ENCODE measurements around the gene ACSM3.

ACSM3 gene

DNA sequence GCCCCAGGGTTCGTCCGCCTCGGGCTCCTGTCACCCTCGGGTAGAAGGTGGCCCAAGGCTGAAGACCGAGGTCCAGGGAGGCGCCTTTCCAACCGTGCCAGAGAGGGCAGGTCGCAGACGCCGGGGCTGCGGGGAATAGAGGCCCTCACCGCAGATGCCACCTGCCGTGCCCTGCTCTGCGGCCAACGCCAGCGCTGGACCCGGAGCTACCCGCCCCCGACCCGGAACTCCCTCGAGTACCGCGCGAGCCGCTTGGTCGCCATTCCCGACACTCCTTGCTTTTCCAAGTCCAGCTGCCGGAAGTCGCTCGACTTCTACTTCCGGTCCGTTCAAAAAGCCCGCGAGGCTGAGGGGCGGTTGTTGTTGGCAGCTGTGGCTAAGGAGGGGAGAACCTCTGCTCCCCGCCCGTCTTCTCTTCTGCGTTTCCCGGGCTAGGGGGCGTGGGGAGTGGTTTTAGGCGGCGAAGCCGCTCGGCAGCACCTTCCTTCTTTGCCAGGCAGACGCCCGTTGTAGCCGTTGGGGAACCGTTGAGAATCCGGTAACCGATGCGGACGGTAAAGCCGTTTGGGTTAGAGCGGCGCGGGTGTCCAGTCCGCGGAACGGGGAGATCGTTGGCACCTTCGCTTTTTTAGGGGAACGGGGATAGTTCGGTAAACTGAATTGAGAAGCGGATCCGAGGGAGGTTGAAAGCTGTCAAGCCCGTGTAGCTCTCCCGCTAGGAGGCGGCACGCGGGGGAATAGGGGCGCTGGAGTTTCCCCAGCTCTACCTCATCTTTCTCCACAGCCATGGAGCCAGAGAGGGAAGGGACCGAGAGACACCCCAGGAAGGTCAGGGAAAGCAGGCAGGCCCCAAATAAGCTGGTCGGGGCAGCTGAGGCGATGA, 42.6 kb downstream of the ACSM3 start, which contains the start of the genes ERI2 and REXO5:
TSS of gene ERI2 (minus strand) at position 305 of the 883 bp plus-strand sequence. CDS start at position 263, 42 bp downstream.
TSS of gene REXO5 (plus strand) at position 360 of the 883 bp plus-strand sequence. CDS start at position 787, 427 bp downstream.
- FAIRE-seq = peak; percentile 85

DNA sequence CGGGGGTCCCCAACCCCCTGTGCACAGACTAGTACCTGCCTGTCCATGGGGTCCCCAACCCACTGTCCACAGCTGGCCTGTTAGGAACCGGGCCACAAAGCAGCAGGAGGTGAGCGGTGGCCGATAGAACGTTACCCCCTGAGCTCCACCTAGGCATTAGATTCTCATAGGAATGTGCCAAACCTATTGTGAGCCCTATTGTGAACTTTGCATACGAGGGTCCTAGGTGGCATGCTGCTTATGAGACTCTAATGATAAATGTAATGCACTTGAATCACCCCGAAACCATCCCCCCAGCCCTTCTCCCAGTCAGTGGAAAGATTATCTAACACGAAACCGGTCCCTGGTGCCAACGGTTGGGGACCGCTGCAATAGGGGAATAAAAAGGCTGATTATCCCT, 44.0 kb downstream of the ACSM3 start:
- no peak for FAIRE-seq

DNA sequence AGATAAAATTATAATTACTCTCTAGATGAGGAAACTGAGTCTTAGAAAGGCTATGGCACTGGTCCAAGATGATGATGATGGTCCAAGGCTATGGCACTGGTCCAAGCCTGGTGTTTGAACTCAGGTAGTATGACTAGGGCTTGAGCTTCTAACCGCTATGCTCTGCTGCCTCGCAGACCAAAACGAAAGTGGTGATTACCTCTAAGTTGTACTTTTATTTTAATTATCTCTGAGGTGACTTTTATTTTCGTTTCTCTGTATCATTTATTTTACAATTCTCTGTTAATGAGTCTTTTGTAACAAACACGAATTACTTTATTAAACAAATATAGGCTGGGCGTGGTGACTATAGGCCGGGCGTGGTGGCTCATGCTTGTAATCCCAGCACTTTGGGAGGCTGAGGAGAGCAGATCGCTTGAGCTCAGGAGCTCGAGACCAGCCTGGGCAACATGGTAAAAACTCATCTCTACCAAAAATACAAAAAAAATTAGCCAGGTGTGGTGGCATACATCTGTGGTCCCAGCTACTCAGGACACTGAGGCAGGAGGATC, 48.1 kb downstream of the ACSM3 start:
- FAIRE-seq = no peak

DNA sequence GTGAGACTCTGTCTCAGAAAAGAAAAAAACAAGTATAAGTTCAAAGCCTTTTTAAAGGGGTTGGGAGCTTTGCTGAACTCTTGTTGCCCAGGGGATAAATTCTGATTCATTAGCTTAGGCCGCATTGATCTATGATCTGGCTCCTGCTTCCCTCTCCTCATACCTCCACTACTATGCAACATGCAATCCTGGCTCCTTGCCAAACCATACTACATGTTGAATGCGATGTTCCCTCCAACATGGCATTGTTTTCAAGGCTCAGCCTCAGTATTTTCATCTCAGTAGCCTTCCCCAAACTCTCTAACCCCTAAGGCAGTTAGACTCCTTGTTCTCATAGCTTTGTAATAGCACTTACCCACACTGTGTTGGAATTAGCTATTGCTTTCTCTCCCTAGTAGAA, 48.7 kb downstream of the ACSM3 start:
- no peak for FAIRE-seq

DNA sequence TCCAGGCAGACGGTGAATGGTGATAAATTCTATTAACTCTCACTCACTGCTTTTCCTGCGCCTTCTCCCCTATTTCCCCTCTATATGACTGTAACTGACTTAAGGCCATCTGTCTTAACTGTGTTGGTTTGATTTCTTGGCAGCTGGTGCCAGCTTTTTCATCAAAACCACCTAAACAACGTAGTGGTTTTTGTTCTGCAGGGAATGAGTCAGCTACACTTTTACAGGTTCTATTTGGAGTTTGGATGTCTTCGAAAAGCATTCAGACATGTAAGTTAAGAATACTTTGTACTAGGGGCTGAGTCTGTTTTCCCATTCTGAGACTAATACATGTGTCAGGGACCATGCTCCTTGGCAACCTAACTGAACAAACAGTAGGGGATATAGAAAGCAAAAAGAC, 51.0 kb downstream of the ACSM3 start:
- FAIRE-seq = no peak

DNA sequence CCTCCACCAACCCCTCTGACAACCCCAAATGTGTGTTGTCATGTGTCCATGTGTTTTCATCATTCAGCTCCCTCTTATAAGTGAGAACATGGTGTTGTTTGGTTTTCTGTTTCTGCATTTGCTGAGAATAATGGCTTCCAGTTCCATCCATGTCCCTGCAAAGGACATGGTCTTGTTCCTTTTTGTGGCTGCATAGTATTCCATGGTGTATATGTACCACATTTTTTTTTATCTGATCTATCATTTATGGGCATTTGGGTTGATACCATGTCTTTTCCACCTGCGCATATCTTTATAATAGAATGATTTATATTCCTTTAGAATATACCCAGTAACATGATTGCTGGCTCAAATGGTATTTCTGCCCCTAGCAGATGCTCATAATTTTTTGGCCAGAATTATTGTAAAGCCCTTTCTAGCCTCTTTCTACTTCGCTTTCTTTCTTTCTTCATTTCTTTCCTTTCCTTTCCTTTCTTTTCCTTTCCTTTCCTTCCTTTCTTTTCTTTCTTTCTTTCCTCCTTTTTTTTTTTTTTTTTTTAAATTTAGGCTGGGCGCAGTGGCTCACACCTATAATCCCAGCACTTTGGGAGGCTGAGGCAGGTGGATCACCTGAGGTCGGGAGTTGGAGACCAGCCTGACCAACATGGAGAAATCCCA, 55.2 kb downstream of the ACSM3 start:
- FAIRE-seq = no peak

DNA sequence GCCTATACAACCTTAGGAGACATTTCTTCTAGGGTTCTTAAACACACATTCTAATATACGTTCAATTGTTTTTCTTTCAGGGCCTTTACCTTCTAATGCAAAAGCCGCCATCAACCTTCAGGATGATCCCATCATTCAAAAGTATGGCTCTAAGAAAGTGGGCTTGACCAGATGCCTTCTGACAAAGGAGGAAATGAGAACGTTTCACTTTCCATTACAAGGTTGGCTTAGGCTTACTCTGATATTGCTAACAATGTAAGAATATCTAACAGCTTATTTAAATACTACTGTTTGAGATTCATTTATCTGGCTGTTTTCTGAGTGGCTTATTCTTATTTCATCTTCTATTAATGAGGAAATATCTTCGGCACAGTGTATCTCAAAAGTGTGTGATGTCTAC, 57.9 kb downstream of the ACSM3 start:
- no peak for FAIRE-seq

DNA sequence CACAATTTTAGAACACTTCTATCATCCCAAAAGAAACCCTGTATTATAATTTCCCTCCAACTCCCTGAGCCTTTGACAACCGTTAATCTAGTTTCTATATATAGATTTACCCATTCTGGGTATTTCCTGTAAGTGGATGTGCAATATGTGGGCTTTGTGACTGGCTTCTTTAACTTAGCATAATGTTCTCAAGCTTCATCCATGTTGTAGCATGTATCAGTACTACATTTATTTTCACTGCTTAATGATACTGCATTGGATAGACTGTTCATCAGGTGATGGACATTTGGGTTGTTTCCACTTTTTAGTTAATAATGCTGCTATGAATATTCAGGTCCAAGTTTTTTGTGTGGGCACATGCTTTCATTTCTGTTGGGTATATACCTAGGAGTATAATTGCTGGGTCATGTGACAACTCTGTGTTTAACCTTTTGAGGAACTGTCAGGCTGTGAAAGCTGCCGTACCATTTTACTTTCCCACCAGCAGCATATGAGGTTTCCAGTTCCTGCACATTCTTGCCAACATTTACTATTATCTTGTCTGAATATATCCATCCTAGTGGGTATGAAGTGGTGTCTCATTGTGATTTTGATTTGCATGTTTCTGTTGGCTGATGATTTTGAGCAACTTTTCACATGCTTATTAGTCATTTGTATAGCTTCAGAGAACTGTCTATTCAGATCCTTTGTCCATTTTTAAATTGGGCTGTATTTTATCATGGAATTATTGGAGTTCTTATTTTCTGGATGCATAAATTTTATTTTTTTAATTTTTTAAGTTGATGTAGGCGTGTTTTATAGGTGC, 58.9 kb downstream of the ACSM3 start:
- FAIRE-seq = no peak

DNA sequence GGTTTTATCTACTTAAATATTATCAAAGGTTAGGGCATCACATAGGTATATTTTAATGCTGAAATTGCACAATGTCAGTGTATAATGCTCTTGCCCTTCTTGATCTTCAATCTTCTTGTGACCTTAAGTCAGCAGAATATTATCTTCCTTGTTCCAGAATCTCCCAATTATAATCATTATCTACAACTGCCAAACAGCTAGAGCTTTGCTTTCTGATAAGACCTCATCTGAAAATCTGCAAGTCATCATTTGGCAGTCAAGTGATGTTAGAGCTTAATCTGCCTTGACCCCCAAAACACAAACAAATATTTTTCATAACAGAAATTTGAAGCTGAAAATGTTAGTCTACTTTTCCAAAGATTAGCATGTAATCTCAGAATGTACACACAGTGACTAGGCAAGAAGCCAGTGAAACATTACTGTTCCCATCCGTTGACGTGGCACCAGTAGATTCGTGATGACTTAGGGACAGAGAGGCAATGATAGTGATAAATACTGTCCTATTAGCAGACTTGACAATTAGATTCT, 62.3 kb downstream of the ACSM3 start:
- no peak for FAIRE-seq

DNA sequence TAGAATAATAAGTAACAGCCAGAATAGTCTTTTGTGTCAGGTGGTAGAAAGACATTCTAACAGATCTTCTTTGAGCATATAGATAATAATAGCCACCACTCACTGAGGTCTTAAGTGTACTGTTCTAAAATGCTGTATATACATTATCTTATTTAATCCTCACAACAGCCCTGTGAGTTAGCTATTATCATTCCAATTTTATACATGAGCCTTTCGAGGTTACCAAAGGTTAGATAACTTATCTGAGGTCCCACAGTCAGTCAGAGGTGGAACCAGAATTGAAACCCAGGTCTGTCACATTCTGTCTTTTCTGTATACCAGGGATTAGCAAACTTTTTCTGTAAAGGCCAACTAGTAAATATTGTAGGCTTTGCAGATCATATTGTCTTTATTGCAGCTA, 65.7 kb downstream of the ACSM3 start:
- no peak for FAIRE-seq

DNA sequence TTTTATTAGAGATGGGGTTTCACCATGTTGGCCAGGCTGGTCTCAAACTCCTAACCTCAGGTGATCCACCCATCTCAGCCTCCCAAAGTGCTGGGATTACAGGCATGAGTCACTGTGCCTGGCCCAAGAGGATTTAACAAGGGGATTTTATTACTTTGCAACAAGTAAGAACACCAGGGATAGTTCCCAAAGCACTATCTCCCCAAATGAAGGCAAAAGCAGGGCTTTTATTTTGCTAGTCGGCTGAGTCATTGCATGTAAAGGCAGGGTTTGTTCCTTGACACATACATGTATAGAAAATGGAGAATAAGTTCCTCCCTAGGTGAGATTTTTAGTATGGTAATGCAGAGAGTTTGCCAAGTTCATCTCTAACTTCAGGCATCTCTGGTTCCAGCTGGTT, 66.6 kb downstream of the ACSM3 start:
- no peak for FAIRE-seq

DNA sequence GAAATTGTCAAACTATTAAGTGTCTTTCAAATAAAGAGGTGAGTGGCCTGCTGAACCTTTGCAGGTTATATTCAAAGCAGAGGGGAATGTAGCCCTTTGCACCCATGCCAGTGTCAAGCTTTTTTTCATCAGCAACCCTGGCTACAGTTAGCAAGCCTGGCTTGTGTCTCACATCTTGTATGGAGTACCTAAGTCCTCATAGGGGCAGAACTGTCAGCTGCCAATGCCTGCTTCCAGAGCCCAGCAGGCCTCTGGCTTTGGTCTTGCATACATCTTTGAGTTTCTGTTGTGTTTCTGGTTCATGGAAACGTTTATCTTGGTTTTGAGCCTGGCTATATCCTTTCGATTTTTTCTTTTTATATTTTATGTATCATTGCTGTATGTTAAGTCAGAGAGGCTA, 69.3 kb downstream of the ACSM3 start:
- FAIRE-seq = no peak

DNA sequence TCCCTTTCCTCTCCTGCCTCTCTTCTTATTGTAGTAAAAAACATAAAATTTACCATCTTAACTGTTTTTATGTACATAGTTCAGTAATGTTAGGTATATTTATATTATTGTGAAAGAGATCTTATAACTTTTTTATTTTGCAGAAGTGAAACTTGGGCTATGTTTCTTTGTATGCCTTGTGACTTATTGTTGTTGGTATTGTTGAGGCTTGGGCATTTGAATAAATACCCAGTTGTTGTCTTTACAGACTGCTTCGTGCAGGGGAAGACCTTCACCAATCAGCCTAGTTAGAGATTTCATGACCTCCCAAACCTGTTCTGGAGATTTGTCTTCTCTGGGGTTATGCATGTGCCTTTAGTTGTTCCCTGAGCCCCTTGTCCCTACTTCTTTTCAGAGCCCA, 74.4 kb downstream of the ACSM3 start:
- FAIRE-seq = no peak

DNA sequence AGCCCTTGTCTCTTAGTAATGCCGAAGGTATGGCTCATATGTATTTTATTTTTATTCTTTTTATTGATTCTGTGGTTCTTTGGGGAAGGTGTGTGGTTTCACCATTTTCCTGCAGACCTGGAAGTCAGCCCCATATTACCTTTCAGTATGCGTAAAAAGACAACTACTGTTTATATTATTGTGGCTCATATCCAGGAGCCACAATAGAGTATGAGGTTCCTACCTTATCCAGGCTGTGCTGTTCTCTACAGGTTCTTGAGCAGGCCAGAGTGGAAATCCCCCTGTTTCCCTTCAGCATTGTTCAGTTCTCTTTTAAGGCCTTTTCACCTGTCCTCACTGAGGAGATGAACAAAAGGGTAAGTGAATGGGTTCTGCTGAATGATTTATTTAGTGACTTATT, 75.7 kb downstream of the ACSM3 start:
- no peak for FAIRE-seq

DNA sequence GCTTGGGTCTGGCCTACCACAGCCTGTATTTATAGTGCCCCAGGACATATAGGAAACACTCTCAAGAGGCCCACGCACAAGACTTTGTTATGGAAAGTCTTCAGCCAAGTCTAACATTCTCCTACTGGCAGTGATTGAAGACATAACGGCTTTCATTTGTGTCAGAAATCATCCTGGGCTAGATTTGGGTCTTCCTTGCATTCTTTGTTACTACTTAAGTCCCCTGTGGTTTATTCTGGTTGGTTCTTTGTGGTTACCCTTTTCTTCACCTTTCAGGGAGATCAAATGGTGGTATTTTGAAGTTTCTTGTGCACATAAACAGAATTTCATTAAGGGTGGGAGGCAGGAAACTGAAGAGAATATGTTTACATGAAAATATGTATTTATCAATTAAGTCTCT, 80.2 kb downstream of the ACSM3 start:
- no peak for FAIRE-seq

DNA sequence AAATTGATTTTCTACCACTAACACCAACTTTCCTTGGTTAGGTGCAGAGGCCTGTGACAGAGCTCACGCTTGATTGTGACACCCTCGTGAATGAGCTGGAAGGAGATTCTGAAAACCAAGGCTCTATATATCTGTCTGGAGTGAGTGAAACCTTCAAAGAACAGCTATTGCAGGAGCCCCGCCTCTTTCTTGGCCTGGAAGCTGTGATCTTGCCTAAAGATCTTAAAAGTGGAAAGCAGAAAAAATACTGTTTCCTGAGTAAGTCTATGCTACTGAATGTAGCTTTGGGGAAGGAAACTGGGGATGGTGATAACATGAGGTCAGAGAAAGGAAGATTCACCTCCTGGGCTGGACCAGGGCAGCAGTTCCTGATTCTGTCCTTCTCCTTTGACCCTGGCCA, 80.8 kb downstream of the ACSM3 start:
- no peak for FAIRE-seq

DNA sequence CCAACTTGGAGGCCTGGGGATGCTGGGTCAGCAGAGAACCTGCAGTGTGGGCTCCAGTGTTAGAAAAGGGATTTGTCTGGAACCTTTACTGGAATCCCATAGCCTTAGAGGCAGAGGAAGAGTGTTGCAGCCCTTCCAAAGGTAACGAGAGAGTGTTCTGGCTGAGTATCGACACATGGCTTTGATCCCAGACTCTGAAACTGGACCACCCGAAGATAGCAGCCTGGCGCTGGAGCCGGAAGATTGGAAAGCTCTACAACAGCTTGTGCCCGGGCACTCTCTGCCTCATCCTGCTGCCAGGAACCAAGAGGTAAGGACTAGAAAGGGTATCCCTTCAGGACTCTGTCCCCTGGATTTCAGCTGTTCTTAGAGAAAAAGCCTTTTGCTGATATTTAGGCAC, 82.2 kb downstream of the ACSM3 start:
- FAIRE-seq = no peak

DNA sequence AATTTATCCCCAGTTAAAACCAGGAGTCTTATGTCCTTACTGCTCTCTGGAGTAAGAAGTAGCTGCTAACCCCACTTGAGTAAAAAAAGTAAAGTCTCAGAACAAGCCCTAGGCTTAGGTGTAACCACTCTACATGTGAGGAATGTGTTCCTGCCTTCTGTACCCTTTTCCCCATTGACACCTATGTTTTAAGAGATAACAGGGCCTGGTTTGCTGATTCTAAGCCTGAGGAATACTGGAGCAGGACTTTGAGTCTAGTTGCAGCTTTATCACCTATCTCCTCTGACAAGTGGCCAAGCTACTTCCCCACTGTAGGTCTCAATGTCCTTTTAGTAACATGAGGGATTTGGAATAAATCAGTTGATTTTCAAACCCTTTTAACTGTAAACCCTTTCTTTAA, 82.7 kb downstream of the ACSM3 start:
- no peak for FAIRE-seq
